ENCODE measurements around the gene GPR3.
A peak's percentile ranks its signal among the peaks of the same experiment; 100 is the strongest.

GPR3 gene

DNA sequence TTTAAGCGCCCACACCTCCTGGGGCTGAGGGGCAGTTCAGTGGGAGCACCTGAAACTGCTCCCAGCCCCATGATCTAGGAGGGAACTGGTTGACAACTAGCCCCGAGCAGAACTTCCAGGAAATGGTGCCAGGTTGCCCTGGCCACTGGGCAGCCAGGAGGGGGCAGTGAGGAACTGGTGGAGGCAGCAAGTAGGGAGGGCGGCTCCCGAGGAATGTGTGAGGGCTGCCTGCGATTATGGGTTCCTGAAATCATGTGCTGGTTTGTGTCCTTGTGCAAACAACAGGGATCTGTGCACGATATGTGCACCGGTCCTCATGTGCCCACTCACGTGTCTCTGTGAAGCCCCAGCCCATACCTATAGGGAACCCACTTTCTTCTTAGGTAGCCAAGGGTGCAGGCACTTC, 9.9 kb downstream of the GPR3 start:
- Histone ChIP-seq H2AFZ (ENCODE audit: low read length) (no peak overlapping the region), H3K36me3 (ENCODE audit: insufficient read depth, low read length) (peaks cover 7% of the 10 kb centered on the region; the same call in 1 of the 2 replicates), H3F3A (ENCODE audit: low read depth) (peaks cover 20% of the 10 kb centered on the region; the same call in 1 of the 2 replicates), H4K20me1 (ENCODE audit: insufficient read depth, low read length, poor library complexity, severe bottlenecking) (no peaks in the 10 kb centered on the region), H3K27me3 (ENCODE audit: insufficient read depth, low read length, poor library complexity, severe bottlenecking) (no peaks in the 10 kb centered on the region), H3K79me2 (ENCODE audit: insufficient read depth, low read length) (no peaks in the 10 kb centered on the region; the same call in 1 of the 2 replicates), H3K4me3 (ENCODE audit: low read length, poor library complexity, severe bottlenecking) (peak overlapping the region; percentile 71), H3K9me2 (replicated peaks; ENCODE audit: low read depth, low read length) (no peaks in the 10 kb centered on the region), H3K4me2 (ENCODE audit: low read depth, low read length, poor library complexity, severe bottlenecking) (peak overlapping the region; percentile 87), H3K4me1 (ENCODE audit: insufficient read depth, low read length, poor library complexity, severe bottlenecking) (peaks cover 48% of the 10 kb centered on the region), H3K9me3 (ENCODE audit: insufficient read depth, low read depth, low read length) (no peaks in the 10 kb centered on the region), H3K9ac (ENCODE audit: low read depth, low read length, poor library complexity, severe bottlenecking) (peak overlapping the region; percentile 91)
- TF ChIP-seq CTCF (conservative IDR thresholded peaks at IDR 0.05; ENCODE audit: low read length) (peak; percentile 56), EZH2phosphoT487 (IDR thresholded peaks at IDR 0.05; ENCODE audit: borderline replicate concordance) (no peak)

- Histone ChIP-seq H3F3A (ENCODE audit: low read depth) (peaks cover 20% of the 10 kb centered on the region; the same call in 1 of the 2 replicates), H3K36me3 (ENCODE audit: insufficient read depth, low read length) (peaks cover 15% of the 10 kb centered on the region; the same call in 1 of the 2 replicates), H3K4me1 (ENCODE audit: insufficient read depth, low read length, poor library complexity, severe bottlenecking) (peaks cover 48% of the 10 kb centered on the region), H3K27me3 (ENCODE audit: insufficient read depth, low read length, poor library complexity, severe bottlenecking) (no peaks in the 10 kb centered on the region), H3K9me2 (replicated peaks; ENCODE audit: low read depth, low read length) (no peaks in the 10 kb centered on the region), H3K4me3 (ENCODE audit: low read length, poor library complexity, severe bottlenecking) (peak overlapping the region; percentile 71), H3K4me2 (ENCODE audit: low read depth, low read length, poor library complexity, severe bottlenecking) (peak overlapping the region; percentile 87), H3K9me3 (ENCODE audit: insufficient read depth, low read depth, low read length) (no peaks in the 10 kb centered on the region), H3K79me2 (ENCODE audit: insufficient read depth, low read length) (no peaks in the 10 kb centered on the region; the same call in 1 of the 2 replicates), H4K20me1 (ENCODE audit: insufficient read depth, low read length, poor library complexity, severe bottlenecking) (no peaks in the 10 kb centered on the region), H2AFZ (ENCODE audit: low read length) (no peak overlapping the region), H3K9ac (ENCODE audit: low read depth, low read length, poor library complexity, severe bottlenecking) (peak overlapping the region; percentile 91)
- TF ChIP-seq CTCF (conservative IDR thresholded peaks at IDR 0.05; ENCODE audit: low read length) (peak; percentile 69), EZH2phosphoT487 (IDR thresholded peaks at IDR 0.05; ENCODE audit: borderline replicate concordance) (no peak)
Observed at GRCh38 chr1:27403065-27403726, 10.8 kb downstream of the GPR3 start.

GRCh38 chr1:27403931-27404330, 11.5 kb downstream of the GPR3 start:
- TF ChIP-seq EZH2phosphoT487 (IDR thresholded peaks at IDR 0.05; ENCODE audit: borderline replicate concordance) (no peak), CTCF (conservative IDR thresholded peaks at IDR 0.05; ENCODE audit: low read length) (no peak)
- Histone ChIP-seq H3K27me3 (ENCODE audit: insufficient read depth, low read length, poor library complexity, severe bottlenecking) (no peaks in the 10 kb centered on the region), H3K4me3 (ENCODE audit: low read length, poor library complexity, severe bottlenecking) (peak overlapping the region; percentile 71), H3K9me3 (ENCODE audit: insufficient read depth, low read depth, low read length) (no peaks in the 10 kb centered on the region), H3K79me2 (ENCODE audit: insufficient read depth, low read length) (no peaks in the 10 kb centered on the region; the same call in 1 of the 2 replicates), H3K9me2 (replicated peaks; ENCODE audit: low read depth, low read length) (no peaks in the 10 kb centered on the region), H3K36me3 (ENCODE audit: insufficient read depth, low read length) (peaks cover 22% of the 10 kb centered on the region; the same call in 1 of the 2 replicates), H3F3A (ENCODE audit: low read depth) (peaks cover 20% of the 10 kb centered on the region; the same call in 1 of the 2 replicates), H3K4me2 (ENCODE audit: low read depth, low read length, poor library complexity, severe bottlenecking) (peak overlapping the region; percentile 87), H3K9ac (ENCODE audit: low read depth, low read length, poor library complexity, severe bottlenecking) (peak overlapping the region; percentile 91), H4K20me1 (ENCODE audit: insufficient read depth, low read length, poor library complexity, severe bottlenecking) (no peaks in the 10 kb centered on the region), H3K4me1 (ENCODE audit: insufficient read depth, low read length, poor library complexity, severe bottlenecking) (peaks cover 48% of the 10 kb centered on the region), H2AFZ (ENCODE audit: low read length) (no peak overlapping the region)
